Ureter (tissue), 1 donor: ENCODE data around the gene PLSCR1. TPM values are rescaled to one million over a fixed set of nuclear protein-coding genes. Genes with fewer than 3 reads are reported as not detected.
"Not testable (repeated sequence)": the region's sequence is repeated elsewhere in the genome, so short reads cannot be mapped to it uniquely, and the experiment has no call there.

Experiments used
- DNase-seq: peaks from one replicate; pipeline ENCODE4 v3.0.0-alpha.2; 2020; ENCODE audit warnings: low spot score
- total RNA-seq: library from RNA; stranded (reverse); gene quantifications from one replicate; pipeline ENCODE4 v1.2.4, GENCODE V29; 2023
- donor health status: DM: yes; HTN: yes; CAD: no.

PLSCR1 gene
- total RNA-seq, 1 donor from 2014 or later: 136 TPM

GRCh38 chr3:146513386-146514051, 30.9 kb downstream of the PLSCR1 start:
- DNase-seq: no peak

- no peak for DNase-seq
Measured at GRCh38 chr3:146511402-146512134, 32.8 kb downstream of the PLSCR1 start.

- DNase-seq: no peak
Measured at GRCh38 chr3:146507331-146508120, 36.9 kb downstream of the PLSCR1 start.

- no peak for DNase-seq
Measured at GRCh38 chr3:146505516-146505915, 38.9 kb downstream of the PLSCR1 start.

GRCh38 chr3:146504498-146505197, 39.8 kb downstream of the PLSCR1 start:
- no peak for DNase-seq

GRCh38 chr3:146503461-146504202, 40.8 kb downstream of the PLSCR1 start:
- no peak for DNase-seq

GRCh38 chr3:146502887-146503460, 41.4 kb downstream of the PLSCR1 start:
- no peak for DNase-seq

GRCh38 chr3:146501752-146502151, 42.7 kb downstream of the PLSCR1 start:
- no peak for DNase-seq

GRCh38 chr3:146499701-146500100, 44.7 kb downstream of the PLSCR1 start:
- DNase-seq: no peak

- no peak for DNase-seq
Measured at GRCh38 chr3:146498002-146498736, 46.2 kb downstream of the PLSCR1 start.

- DNase-seq: not testable (repeated sequence)
Measured at GRCh38 chr3:146497145-146497843, 47.1 kb downstream of the PLSCR1 start.

GRCh38 chr3:146496726-146497125, 47.7 kb downstream of the PLSCR1 start:
- no peak for DNase-seq

- DNase-seq: no peak
Measured at GRCh38 chr3:146496251-146496650, 48.2 kb downstream of the PLSCR1 start.

- no peak for DNase-seq
Measured at GRCh38 chr3:146493761-146494160, 50.6 kb downstream of the PLSCR1 start.

- DNase-seq: no peak
Measured at GRCh38 chr3:146493221-146493620, 51.2 kb downstream of the PLSCR1 start.

GRCh38 chr3:146491303-146491702, 53.1 kb downstream of the PLSCR1 start:
- no peak for DNase-seq

- no peak for DNase-seq
Measured at GRCh38 chr3:146485297-146485696, 59.1 kb downstream of the PLSCR1 start.

- DNase-seq: no peak
Measured at GRCh38 chr3:146476094-146476740, 68.2 kb downstream of the PLSCR1 start.

- DNase-seq: not testable (repeated sequence)
Measured at GRCh38 chr3:146474976-146475375, 69.4 kb downstream of the PLSCR1 start.
